ENCODE measurements around the gene RGS2.

Gene RGS2

GRCh38 chr1:192832492-192832891 lies 23.7 kb downstream of the RGS2 start:
- DNase-seq, result no peak

- DNase-seq, result no peak
Measured at GRCh38 chr1:192835116-192835515, 26.3 kb downstream of the RGS2 start.

- no peak for DNase-seq
Measured at GRCh38 chr1:192839162-192840066, 30.6 kb downstream of the RGS2 start.

- no peak for DNase-seq
Measured at GRCh38 chr1:192844360-192844759, 35.5 kb downstream of the RGS2 start.

DNA sequence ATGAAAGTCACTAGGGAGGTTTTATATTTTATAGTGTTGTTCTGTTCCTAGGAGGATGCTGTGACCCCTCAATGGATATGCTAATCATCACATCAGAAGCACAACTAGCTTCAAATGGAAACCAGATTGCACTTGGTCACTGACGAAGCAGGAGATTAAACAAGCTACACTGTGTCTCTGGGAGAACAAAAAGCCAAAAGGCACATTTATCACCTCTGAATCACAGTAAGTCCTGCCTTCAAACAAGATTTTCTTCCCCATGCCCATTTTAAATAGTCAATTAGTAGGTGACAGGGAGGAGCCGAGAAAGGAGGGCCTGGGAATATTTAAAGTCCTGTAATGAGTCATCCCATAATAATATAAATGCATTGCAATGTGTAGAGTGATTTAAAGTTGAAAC lies 38.1 kb downstream of the RGS2 start:
- no peak for DNase-seq

DNA sequence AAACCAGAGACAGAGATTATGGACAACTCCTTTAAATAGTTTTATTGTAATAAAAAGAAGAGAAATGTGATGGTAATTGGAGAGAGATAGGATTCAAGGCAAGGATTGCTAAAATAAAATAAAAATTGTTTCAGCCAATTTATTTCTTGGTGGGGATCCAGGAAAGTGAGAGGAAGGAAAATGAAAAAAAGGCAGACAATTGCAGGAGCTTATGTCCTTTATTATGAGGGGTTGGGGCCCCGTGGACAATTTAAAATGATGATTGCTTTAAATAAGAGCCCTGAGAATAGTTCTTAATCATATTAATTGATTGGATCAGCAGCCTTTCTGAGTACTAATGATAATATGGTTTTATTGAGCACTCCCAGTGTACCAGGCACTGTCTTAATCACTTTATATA lies 40.2 kb downstream of the RGS2 start:
- no peak for DNase-seq

DNA sequence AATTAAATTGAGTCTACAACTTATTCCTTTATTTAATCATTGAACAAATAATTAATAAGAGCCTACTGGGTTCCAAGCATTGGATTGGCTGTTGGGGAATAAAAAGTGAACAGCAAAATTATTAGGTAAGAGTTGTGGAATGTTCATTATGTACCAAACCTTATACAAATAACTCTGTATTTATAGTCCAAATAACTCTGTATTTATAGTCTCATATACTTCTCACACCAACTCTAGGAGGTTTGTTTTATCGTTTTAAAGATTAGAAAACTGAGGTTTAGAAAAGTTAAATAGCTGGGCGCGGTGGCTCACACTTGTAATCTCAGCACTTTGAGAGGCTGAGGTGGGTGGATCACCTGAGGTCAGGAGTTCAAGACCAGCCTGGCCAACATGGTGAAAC lies 40.6 kb downstream of the RGS2 start:
- DNase-seq, result no peak

GRCh38 chr1:192852001-192852947 lies 43.4 kb downstream of the RGS2 start:
- DNase-seq, result no peak

- no peak for DNase-seq
Measured at GRCh38 chr1:192858456-192858855, 49.6 kb downstream of the RGS2 start.

GRCh38 chr1:192859808-192860207 lies 51.0 kb downstream of the RGS2 start:
- no peak for DNase-seq

GRCh38 chr1:192860478-192861185 lies 51.8 kb downstream of the RGS2 start:
- DNase-seq, result no peak

DNA sequence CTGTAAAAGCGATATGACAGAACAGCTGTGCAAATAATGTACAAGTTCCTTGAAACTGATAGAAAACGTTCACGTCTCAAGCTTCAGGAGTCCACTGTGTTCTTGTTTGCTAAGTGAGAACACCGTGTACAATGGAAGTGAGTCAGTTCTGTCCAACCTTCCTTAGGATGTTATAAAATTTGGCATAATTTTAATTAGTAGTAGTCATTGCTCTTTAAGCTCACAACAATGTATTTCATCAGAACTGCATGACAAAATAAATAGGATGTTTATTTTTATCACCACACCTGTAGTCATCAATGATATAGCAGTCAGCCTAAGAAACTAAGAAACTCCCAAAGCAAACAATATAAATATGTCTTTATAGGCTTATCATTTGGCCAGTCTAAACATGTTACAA lies 53.0 kb downstream of the RGS2 start:
- DNase-seq, result no peak

Measured in NCI-H1694 treated with DMSO at 0.1 percent for 48 hours (cell line).